ENCODE measurements around the gene ANKRD13D.

ANKRD13D gene

DNA sequence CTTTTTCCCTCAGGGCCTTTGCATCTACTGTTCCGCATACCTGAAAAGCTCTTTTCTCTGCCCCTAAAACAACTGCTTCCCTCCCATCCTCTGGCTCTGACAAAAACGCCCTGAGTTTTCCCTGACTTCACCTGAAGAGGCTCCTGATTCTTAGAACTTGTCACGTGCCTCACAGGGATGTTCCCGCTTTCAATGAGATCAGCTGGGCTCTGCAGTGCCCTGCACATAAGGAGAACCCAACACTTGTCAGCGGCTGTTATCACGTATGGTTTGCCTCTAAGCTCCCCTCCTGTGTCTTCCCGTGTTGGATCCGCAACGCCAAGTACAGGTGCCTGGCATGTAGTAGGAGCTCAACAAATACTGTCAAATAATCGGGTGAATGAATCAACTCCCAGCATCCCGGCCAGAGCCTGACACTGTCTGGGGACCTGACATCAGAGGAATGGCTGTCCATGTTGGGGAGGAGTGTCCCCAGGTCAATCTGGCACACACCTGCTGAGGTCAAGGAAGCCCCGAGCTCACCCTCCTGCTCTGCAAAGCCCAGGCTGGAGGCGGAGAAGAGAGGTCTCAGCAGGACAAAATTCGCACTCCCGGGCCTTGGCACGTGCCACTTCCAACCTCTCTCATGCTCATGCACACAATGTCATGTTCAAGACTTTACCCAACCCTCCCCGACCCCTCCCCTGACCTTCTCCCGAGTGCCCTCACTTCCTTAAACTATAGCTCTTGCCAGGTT, 27.0 kb upstream of the ANKRD13D start:
- no peak for DNase-seq (ENCODE audit: low read depth)

DNA sequence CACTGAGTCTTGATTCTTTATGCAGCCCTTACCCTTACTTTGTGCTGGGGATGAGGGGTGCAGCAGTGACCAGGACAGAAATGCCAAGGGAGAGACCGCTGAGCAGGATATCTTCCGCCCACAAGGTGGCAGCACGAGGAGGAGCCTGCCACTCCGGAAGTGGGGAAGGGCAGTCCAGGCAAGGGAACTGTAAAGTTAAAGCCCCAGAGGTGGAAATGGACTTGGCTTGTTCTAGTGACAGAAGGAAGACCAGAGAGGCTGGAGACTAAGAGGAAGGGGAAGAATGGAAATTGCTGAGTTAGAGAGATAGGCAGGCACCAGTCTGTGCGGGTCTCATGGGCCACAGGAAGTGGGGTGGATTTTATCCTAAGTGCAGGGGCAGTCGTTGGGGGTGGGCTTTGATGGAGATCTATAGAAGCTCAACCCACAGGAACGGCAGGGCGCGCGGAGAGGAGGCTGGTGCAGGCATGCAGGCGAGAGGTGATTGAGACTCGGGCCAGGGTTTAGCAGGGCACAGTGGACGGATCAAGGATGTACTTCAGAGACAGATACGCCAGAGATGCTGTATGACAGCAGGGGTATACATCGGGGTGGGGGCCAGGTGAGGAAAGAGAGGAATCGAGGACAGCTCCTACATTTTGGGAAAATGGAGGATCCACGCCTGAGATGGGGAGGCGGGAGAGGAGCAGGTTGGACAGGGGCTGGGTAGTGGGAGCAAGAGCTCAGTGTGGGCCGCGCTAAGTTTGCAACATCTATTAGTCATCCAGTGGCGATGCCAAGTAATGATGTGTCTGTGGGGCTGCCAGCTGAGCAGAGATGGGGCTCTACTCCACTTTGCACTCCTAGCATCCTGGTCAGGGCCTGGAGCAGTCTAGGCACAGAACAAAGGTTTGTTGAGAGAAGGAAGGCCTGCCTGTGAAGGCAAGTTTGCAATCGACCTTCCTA, 26.1 kb upstream of the ANKRD13D start:
- peak; percentile 97 for DNase-seq (ENCODE audit: low read depth)

DNA sequence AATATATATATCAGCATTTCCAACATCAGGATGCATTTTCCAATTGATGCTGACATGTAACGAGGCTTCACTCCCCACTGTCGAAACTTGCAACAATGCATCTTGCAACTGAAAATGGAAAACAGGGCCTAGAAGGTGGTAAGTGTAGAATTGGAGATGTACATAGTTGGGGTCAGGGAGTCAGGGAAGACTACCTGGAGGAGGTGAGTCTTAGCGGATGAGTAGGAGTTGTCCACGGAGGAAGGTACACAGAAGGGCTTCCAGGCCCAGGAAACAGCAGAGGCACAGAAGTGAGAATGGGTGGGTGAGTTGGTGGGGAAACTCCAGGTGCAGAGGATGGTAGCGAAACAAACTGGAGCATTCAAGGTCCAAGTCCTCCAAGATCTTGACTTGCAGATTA, 24.8 kb upstream of the ANKRD13D start:
- DNase-seq (ENCODE audit: low read depth), result no peak

DNA sequence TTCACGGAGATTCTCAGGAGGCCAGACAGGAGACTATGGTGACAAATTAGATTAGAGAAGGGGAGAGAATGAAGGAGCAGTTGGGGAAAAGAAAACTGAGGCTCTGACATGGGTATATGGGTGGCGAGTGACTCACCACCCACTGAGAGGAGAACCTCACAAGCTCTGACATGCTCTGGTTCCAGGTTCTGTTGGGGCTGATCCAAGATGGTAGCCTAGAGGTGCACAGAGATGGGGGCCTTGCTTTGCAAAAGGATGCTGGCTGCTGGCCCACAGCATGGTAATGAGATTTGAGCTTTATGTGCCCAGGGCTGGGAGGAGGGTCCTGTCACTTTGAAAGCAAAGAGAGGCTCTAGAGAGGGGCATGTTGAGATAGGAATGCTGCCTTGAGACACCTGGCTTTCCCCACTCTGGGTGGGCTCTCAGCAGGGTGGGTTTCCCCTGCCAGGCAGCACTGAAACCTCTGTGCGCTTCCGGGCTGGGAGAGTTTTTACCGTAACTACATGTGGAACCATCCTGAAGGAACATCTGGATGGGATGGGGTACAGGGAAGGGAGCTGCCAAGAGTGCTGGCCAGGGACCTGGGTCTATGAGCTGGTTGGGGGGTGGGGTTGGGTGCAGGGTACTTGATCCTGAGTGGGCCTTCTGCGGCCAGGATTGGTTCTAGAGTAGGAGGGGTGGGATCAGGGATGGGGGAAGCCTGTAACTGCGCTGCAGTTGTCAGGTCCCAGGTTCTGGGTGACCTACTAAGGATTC, 24.0 kb upstream of the ANKRD13D start:
- no peak for DNase-seq (ENCODE audit: low read depth)

DNA sequence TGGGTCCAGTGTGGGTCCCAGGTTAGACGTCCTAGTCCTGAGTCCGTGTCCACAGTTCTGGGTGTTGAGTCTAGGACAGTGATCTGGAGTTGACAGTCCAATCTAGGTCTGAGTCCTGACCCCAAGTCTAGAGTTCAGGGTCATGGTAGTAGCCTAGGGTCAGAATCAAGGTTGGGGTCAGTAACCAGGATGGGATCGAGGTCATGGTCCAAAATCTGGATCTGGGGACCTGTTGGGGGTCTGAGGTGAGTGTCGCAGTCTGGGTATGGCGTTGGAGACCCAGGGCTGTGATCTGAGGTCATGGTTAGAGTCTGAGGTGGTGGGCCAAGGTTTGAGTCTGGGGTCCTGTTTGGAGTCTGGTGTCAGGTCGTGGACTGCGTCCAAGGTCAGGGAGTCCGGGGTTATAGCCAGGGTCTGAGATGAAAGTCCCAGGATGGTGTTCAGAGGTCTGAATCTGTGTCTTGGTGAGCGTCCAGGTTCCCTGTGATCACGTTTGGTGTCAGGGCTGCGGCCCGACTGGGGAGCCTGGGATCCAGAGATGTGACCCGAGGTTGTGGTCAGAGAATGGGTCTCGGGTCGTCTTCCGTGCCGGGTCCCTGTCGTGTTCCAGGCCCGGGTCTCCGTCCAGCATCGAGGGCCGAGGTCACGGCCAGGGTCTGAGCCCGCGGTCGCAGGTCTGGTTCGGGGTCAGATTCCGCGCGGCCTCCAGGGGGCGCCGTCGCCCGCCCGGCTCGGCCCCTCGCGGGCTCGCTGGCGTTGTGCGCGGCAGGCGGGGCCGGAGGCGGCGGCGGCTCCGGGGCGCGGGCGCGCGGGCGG, 23.3 kb upstream of the ANKRD13D start:
- peak; percentile 58 for DNase-seq (ENCODE audit: low read depth)

DNA sequence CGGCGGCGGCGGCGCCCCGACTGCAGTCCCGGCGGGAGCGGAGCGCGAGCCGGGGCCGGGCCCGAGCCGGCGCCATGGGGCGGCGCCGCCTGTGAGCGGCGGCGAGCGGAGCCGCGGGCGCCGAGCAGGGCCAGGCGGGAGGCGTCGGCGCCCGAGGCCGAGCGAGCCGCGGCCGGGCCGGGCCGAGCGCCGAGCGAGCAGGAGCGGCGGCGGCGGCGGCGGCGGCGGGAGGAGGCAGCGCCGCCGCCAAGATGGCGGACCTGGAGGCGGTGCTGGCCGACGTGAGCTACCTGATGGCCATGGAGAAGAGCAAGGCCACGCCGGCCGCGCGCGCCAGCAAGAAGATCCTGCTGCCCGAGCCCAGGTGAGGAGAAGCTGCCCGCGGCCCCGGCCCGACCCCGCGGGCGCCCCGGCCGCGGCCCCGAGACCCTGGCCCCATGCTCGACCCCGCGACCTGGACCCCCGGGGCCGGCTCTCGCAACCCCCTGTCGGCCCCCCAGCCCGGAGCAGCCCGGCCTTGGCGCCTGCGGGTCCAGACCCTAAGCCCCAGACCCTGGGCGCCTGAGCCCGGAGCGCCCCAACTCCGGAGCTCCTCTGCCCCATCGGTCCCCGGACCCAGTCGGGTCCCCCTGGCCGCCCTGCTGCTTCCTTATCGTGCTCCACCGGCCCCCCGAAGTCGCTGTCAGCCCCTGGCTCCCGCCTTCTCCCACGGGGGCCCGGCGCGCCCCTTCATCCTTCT, 22.5 kb upstream of the ANKRD13D start, which contains the start of gene GRK2:
Gene GRK2, plus strand, starts transcription at position 25 of the 739 bp plus-strand sequence. Its CDS starts 227 bp downstream, at position 252.
- no peak for DNase-seq (ENCODE audit: low read depth)

DNA sequence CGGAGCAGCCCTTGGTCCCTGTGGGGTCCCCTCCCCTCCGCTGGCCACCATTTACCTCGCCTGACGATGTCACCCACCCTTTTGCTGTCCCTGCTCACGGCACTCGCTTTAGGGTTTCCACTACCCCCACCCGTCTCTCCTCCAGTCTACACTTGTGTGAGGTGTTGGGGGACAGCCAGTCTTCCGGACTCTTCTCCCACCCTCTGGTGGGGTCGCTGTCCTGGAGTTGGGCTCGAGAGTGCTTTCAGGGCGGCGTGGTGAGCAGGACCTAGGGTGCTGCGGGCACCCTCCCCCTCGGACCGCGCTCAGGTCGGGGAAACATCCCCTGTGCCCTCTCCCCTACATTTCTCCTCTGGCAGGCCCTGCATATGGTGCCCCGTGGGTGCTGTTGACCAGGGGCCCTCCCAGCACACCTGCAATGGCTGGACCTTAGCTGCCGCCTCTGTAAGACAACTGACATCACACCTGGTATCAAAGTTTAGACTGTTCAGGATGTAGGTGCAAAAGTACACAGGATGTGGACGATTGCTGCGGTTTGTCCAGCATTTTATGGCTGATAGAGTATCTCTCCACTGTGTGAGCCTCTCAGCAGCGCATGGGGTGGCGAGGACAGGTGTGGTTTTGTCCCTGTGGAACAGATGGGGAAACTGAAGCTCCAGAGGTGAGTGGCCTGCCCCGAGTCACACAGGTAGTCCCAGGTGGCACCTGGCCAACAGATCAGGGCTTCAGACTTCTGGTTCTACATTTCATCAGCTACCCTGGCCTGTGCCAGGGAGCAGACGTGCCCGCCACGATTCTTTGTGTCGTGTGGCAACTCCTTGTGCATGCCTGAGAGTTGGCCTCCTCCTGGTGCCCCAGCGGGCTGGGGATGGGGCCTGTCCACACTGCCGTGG, 21.7 kb upstream of the ANKRD13D start:
- no peak for DNase-seq (ENCODE audit: low read depth)

DNA sequence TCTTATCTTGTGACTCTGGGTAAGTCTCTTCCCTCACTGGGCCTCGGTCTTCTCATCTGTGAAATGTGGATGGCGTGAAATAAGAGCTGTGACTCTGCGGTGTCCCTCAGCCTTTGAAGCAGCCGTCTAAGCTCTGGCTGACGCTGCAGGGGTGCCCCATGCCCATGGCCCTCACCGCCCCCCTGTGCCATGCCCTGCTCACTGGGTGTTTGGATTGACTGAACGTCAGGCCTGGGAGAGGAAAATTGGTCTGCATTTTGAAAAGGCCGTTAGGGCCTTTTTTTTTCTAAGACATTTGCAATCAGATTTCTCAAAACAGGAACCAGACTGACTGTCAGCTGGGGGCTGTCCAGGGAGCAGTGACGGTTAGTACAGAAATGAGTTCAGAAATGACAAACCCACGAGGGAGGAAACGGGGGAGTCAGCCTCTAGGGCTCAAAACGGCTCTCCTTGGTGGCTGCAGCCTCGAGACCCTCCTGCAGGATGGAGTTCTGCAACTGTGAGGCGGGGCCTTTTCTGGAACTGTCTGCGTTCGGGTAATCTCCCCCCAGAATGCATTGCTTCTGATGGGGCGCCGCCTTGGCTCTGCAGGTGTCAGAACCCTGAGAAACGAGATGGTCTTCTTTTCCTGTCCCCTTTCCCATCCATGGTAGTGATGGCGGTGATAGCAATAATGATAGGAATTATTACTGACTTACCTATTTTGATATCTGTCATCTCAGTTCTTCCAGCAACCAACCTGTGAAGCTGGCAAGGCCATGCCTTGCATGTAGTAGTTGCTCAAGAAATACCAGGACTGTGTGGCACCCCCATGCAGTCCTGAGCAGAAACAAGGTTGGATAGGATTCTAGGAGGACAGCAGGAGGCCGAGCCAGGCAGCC, 20.8 kb upstream of the ANKRD13D start:
- no peak for DNase-seq (ENCODE audit: low read depth)

DNA sequence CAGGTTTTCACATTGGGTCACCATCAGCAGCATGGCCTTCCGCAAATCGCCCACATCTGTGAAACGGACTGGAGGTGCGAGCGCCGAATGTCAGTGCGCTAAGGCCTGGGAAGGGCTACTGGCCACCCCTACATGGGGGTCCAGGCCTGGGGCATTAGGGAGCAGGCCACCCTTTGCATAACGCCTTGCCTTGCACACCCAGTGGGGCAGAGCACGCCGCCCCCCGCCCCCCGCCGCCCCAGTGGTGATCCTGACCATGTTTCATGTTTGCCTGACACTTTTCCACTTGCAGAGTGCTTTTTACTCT, 20.2 kb upstream of the ANKRD13D start:
- DNase-seq (ENCODE audit: low read depth), result no peak

DNA sequence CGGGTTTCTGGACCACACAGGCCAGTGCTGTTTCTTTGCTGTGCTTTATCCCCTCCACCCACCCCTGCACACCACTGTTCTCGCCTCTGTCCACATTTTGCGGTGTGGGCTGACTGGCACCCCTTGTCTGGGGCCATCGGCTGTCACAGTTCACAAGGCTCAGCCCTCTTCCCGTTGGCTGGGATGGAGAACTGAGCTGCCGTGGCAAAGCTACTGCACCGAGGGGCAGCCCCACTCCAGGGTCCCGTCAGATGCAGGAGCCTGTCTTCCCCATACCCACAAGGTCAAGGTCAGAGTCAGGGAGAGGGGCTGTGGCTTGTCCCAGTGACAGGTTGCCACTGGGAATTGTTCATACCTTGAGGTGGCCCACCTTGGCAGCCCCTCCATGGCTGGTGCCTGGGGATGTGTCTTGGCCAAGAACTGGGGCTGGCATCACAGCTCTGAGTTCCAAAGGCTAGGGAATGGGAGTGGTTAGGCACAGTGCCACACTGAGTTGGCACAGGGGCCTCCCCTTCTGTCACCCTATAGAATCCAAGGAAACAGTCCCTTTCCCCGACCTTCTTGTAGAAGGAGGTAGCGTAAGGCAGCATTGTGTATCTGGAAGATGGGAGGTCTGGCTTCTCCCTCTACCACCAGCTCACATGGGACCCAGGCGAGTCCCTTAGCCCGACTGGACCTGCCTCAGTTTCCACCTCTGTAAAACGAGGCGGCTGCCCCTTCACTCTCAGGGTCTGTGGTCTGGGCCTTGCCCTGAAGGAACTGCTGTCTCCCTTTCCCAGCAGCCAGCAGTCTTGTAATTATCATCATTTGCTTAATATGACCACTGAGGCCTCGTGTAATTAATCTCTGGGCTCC, 19.5 kb upstream of the ANKRD13D start:
- no peak for DNase-seq (ENCODE audit: low read depth)

DNA sequence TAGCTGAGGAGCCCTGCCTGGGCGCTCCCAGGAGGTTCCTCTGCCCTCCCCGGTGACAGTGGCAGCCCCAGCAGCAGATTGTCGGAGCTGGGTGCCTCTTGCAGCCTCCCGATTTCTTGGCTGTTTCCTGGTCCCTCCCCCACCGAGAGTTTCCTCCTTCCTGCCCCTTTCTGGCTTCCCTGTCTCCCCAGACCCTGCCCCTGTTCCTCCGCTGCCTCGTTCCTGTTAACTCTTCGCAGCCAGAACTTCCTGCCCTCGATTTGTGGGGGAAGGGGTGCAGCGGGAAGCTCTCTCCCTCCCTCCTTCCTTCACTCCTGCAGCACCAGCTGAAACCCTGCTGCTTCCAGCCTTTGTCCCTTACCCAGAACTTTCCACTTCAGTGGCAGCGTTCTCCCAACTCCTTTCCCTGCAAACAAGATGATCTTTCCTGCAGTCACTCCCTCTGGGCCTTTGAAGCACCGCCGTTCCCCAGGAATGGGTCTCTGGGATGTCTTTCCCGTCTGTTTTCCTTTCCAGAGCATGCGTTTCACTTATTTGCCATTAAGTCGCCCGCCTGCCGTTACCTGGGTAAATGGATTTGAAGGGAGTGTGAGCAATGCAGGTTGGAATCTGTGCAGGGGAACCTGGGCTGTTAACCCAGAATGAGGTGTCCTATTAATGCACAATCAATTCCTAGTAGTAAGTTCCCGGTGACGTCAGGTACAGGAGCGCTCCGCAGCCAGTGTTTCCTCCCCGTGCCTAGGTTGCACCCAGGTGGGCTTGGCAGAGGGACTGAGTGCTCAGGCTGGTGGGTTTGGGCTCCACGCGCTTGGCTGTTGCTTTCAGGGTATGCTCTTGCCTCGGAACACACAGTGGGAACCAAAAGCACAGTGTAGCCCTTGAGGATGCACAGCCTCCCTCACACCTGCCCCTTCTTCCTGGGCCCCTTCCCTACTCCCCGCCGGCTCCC, 18.6 kb upstream of the ANKRD13D start:
- DNase-seq (ENCODE audit: low read depth), result peak; percentile 87

DNA sequence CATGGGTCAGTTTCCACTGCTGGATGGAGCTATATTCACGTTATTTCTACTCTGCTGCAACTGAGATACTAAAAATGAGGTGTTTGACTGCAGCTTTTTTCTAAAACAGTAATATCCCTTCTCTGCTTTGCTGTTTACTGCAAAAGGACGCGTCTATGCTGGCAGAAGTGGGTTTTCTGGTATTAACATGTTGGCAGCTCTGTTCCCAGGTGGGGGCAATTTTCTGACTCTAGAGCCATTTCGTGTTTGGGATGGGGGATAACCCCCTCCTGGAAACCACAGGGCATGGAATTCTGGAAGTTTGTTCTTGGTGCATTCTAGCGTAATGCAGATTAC, 17.9 kb upstream of the ANKRD13D start:
- DNase-seq (ENCODE audit: low read depth), result no peak

DNA sequence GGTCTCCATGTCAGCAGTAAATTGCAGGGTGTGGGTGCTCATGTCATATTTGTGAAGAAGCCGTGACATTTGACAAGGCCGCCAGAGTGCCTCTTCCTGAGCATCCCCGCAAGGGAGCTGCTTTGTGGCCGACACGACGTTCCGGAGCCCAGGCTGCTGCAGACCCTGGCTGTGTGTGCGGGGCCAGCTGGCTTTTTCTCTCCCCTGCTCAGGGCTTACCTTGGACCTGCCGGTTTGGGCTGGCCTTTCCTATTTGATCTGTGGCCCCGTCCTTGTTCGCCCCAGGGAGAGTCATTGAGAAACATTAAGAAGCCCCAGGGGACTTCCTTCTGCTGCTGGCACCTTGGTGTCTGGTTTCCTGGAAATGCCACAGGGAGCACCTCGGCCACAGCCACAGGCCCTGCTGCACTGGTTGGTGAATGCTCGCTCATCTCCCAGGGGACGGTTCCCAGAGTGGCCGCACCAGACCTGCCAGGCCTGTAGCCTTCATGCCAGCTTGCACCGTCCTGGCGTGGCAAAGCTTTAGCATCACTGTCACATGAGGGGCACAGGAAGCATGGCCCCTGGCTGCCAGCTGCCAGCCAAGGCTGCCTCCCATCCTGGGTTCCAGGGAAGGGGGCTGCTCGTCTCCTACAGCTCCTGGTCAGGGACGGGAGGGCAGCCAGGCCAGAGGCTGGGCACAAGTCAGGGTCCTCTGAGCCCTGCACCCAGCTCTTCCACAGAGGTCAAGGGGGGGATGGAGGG, 17.4 kb upstream of the ANKRD13D start:
- no peak for DNase-seq (ENCODE audit: low read depth)

DNA sequence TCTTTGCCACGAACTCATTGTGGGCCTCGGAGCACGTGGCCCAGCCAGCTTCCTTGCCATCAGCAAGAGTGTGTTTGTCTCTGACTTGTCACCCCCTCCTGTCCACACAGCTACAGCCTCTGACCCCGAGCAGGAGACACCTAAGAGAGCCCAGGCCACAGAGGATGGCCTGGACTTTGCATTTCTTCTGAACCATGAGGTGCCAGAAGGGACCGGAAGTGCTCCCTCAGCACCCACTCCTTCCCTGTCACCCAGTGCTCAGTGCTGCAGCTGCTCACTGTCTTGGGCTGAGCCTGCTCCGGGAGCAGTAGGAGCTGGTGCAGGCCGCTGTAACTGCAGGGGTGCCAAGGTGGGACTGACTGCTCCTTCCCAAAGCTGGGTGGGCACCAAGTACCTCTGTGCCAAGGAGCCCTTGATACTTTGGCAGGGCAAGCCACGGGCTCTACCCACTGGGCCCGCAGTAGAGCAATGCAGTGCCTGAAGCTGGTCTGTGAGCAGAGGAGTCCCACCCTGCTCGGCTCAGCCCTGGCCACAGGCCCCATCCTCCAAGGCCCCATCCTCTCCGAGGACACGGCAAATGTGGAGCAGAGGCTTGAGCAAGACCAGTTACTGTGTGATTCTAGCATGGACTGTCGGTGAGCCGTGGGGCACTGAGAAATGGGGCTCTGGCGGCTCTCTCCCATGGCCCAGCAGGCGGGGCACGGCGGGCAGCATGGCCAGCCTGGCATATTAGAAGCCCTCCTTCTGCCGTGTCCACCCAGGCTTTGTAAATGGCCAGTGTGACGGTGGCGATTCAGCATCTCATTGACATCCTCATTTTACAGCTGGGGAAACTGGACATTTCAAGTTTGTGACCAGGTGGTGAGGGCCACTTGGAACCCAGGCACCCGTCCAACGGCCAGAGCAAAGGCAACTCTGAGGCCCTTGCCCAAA, 16.5 kb upstream of the ANKRD13D start:
- DNase-seq (ENCODE audit: low read depth), result no peak

Data from CMK (cell line).